HG03139 (cell line): ENCODE measurements around the gene IGF2BP3.
A peak's percentile ranks its signal among the peaks of the same experiment; 100 is the strongest.
"Not testable (repeated sequence)": the region's sequence is repeated elsewhere in the genome, so short reads cannot be mapped to it uniquely, and the experiment has no call there.

Experiments used
- ATAC-seq: cut with Tn5 transposase; IDR thresholded peaks from one replicate; pipeline ENCODE4 v1.9.1; 2021; ENCODE audit not compliant: unreplicated experiment

IGF2BP3 gene

DNA sequence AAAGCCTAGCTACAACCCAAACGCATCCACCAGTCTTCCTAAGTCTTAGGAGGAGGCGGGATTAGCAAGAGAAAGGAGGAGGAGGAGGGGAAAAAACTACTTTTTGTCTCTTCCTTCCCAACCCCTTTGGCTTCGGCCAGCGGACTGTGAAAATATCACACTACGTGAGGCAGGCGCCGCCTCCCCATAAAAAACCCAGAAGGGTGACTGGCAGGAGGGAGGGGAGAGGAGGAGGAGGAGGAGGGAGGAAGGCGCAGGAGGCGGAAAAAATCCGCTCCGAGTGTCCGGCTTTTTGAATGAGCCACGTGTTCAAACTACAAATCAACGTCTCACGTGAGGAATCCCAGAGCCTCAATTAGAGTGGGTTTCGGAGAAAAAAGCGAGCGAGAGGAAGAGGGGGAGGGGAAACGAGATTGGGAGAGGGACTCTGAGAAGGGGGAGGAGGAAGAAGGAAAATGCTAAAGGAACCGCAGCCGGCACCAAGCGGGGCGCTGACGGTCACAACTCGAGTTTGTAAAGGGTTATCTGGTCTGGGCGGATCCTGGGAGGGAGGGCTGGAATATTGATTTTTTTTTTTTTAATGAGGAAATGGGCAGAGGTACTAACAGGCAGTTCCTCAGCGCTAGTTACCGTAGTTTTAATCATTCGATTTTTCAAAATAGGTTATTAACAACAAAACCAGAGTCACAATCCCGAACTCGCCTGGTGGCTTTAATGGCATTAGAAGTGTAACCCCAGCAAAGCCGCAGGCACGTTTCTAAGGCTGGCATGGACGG, at the start of gene IGF2BP3:
Gene IGF2BP3 (minus strand): TSS at position 162 of the 776 bp plus-strand sequence. CDS start 381 bp downstream, outside the sequence.
- ATAC-seq: no peak

DNA sequence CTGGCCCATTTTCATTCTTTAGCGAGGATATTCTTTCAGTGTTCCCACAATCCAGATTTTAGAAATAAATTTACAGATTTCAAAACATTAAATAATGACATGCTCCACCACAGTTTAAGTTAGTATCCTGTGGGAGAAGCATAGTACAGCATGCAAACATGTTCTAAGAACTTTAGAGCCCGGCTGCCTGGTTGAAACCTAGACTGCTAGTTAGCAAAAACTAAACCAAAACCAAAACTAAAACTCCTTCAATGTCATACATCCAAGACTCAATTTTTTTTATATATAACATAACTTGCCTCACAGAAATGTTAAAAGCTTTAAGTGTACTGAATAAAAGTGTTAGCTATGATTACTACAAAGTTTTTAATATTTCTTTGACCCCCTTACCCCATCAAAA, 44.5 kb upstream of the IGF2BP3 start:
- ATAC-seq: no peak

DNA sequence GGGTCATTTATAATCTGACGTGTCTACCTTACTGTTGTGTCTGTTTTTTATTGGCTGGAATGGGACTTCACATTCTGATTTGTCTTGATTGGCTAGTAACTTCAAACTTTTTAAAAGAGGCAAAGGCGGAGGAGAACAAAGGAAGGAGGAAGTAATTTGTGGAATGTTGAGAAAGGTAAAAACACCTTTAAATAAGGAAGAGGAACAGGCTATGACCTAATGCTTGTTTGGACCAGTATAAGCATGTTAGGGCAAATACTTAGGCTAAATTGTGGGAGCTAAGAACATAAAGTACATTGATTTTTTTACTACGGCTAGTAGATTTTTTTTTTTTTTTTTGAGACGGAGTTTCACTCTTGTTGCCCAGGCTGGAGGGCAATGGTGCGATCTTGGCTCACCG, 43.5 kb upstream of the IGF2BP3 start:
- not testable (repeated sequence) for ATAC-seq

DNA sequence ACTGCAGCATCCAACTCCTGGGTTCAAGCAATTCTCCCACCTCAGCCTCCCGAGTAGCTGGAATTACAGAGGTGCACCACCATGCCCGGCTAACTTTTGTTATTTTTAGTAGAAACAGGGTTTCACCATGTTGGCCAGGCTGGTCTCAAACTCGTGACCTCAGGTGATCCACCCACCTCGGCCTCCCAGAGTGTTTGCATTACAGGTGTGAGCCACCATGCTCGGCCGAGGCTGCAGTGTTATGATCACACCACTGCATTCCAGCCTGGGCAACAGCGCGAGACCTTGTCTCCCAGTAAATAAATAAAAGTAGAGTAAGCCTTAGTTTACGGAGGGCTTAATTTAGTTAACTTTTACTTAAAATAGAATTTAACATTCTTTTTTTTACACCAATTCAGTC, 23.7 kb upstream of the IGF2BP3 start:
- ATAC-seq: no peak

DNA sequence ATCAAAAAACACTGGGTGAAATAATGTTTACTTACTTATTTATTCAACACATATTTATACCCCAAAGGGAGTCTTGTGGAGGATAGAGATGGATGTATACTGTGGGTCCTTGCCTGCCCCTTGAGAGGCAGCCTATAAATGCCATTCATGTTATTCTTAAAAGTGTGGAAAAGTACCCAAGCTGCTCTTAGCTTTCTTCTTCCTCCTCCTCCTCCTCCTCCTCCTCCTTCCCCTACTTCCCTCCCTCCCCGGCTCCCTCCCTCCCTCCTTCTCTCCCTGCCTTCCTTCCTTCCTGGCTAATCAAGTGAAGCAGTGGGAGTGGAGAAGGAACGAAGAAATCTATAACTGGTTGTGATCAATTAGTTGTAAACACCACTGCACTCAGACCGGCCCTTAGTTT, 21.2 kb upstream of the IGF2BP3 start:
- ATAC-seq: no peak

DNA sequence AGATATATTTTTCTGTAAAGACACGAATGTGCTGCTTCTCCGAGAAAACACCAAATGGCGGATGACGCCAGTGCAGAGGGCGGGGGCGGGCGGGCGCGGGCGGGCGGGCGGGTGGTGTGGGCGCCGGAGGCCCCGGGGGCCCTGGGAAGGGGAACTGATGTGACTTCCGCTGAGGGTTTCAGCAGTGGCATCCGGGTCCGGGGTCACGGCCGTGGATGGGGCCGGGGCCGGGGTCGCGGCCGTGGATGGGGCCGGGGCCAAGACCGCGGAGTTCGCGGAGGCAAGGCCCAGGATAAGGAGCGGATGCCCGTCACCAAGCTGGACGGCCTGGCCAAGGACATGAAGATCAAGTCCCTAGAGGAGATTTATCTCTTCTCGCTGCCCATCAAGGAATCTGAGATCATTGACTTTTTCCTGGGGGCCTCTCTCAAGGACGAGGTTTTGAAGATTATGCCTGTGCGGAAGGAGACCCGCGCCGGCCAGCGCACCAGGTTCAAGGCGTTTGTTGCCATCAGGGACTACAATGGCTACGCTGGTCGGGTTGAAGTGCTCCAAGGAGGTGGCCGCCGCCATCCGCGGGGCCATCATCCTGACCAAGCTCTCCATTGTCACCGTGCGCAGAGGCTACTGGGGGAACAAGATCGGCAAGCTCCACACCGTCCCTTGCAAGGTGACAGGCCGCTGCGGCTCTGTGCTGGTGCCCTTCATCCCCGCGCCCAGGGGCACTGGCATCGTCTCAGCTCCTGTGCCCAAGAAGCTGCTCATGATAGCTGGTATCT, 20.3 kb upstream of the IGF2BP3 start:
- ATAC-seq: peak; percentile 68

DNA sequence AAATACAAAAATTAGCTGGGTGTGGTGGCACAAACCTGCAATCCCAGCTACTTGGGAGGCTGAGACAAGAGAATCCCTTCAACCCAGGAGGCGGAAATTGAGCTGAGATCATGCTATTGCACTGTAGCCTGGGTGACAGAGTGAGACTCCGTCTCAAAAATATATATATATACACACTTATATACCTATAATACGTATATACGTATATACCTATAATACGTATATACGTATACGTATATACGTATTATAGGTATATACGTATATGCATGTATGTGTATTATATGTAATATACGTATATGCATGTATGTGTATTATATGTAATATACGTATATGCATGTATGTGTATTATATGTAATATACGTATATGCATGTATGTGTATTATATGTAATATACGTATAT, 18.4 kb upstream of the IGF2BP3 start:
- ATAC-seq: not testable (repeated sequence)

DNA sequence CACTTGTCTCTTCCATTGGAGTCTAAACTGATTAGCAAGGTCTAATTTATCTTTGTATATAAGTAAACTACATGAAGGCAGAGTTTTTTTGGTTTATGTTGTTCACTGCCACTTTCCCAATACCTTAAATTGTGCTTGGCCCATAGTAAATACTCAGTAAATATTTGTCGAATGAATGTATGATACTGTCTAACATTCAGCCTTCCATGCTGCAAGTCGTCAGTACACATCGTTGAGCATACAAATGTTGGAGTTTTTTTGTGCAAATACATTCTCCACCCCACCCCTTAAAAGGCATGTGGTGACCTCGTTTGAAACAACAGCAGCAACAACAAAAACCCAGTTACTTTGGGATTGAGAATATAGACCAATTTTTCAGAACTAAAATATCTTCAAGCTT, 17.4 kb upstream of the IGF2BP3 start:
- ATAC-seq: no peak

DNA sequence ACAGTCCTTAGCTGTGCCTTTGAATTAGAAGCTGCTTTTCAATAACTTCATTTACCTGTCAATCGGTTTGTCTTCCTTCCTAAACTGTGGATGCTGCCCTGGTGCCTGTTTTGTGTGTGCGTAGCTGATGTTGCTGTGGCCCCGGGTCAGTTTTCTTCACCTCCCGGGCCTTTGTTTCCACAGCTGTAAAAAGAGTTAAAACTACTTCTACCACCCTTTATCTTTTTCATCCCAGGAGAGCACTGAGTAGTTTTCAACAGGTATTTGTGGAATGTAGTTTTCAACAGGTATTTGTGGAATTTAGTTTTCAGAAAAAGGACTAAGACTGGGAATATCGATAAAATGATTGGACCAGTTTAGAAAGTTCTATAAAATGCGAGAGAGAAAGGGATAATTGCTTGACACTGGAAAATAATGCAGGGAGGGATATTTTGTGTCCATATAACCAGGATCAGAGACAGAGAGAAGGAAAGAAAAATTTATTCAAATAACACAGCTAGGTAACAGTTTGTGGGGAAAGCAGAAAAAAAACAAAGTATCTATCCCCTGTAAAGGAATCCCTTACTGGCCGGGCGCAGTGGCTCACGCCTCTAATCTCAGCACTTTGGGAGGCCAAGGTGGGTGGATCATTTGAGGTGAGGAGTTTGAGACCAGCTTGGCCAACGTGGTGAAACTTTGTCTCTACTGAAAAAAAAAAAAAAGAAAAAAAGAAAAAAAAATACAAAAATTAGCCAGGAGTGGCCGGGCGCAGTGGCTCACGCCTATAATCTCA, 15.9 kb upstream of the IGF2BP3 start:
- ATAC-seq: no peak

DNA sequence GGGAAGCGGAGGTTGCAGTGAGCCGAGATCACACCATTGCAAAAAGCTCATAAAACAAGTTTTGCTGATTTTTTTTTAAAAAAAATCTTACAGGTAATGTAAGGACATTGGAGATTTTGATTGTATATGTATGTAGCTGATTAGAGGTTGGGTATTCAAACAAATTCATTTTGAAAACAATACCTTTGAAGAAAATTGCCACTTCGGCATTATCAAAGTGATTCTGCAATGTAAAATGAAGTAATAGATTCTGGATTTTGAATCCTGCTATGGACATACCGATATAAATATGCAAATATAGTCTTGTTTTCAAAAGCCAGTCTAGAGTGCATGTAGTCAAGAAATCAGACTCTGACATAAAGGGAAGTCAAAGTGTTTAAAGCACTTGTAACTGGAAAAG, 12.4 kb upstream of the IGF2BP3 start:
- ATAC-seq: no peak

DNA sequence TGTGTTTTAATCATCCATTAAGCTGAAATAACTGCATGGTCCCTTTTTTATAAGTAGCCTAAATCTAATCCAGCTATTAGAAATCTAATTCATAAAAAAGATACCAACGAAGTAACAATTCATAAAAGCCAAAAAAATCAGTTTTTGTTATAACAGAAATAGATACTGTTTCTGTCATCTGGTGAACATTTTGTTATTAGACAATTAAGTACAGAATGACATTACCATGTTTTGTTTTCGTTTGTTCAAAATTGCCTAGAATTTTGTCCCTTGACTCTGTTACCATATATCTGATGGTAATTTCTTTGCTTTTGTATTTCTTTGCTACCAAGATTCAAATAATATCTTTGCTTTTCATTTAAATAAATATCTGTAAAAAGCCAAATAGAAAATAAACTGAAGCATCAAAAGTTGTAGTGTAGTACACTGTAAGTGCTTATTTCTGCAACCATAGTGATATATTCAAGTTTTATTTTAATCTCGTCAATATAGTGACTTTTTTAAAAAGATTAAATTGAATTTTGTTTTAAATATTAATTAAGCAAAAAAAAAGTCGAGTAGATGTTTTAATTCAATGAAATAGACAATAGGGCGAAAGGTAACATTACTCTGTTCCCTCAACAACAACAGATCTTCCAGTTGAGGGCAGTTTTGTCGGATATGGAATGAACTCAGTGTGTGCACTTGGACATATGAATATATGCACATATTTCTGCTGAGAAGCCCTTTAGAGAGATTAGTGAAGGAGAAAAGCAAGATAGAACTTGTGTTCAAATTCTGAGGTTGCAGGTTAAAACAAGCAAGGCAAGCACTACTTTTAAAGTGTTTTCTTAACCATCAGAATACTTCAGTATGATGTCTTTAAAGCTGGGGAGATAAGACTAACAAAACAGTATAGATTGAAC, 7.9 kb upstream of the IGF2BP3 start:
- ATAC-seq: no peak

DNA sequence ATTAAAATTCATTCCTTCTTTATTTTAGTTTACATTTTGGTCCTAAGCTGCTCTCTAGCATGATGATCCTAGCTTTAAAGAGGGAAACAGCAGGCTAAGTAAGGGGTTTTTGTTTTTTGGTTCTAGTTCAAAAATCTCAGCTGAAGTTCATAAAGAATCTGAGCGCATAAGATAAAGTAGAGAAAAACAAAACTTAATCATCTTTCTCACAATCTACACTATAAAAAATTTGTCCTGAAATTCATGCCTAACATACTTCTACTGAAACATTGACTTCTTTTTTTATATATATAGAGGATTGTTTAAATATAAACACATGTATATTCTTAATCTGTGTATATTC, 6.8 kb upstream of the IGF2BP3 start:
- ATAC-seq: no peak

DNA sequence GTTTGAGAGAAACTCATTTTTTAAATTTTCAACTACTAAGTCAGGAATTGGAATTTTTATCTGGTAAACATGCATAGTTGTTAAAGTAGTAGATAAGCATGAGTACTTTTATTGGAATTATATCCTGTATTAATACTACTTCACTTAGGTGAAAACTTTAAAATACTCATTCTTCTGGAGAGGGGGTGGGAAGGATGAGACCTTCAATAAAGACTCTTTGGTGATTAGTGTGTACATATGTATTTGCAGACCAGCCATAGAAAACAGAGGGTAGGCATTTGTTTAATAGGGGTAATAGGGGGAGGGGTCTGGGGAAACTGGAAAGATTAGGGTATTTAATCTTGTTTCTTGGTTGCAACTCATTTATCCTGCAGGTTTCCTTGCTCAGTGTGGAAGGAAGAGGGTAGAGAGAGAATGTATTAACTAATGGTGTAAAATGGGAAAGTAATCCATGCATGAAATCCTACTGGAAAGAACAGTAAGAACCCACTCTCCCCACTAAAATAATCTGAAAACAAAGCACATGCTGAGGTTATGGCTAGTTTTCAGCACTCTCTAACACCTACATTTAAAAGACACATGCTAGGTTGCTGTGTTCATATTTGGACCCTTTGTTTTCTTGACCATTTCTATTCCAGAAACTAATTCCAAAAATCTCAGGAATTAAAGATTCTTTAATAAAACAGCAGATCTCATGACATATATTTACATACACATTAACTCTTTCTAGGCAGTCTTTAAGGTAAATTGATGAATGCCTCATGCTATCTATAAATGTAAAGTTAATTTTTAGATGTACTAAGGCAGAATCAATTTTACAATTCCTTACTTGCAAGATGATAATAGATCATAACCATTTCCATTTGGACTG, 6.2 kb upstream of the IGF2BP3 start:
- ATAC-seq: no peak

DNA sequence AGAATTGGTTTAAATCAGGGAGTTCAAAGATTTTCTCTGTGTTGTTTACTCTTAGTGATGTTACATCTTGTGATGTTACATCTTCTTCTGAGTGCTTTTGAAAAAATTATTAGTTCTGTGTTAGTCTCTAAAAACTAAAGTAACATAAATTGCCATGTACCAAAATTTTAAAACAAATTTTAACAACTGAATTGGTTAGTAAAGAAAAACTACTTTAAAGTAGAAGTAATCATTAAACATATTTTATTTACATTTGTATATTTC, 5.2 kb upstream of the IGF2BP3 start:
- no peak for ATAC-seq

DNA sequence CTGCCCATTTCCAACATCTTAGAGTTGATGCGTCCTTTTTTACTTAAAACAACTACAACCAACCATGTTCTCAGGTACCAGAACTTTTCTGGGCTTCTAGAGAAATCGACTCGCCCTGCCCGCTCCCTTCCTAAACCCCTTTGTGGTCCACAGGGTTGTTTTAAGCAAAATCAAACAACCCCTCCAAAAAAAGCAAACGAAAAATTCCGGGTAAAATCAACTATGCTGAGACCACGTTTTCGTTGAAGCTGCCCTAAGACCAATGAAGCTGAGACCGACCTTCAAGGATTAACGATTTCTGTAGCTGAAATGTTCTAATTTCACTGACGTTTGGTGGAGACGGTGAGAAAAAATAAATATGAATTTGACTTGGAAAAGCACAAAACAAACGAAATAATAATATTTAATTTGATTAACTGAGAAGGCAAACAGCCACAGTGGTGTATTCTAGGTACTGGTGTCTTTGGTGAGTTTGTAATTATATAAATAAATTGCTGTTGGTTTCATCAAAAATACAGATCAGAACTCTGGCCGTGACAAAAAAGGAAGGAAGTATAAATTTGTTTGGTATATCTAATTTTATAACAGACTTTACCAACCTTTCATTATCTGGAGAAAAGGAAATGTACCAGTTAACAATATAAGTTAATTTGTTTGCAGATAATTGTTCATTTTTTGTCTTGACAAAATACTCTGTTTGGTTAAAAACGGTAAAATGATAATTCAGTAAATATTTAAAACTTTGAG, 4.7 kb upstream of the IGF2BP3 start:
- ATAC-seq: no peak

DNA sequence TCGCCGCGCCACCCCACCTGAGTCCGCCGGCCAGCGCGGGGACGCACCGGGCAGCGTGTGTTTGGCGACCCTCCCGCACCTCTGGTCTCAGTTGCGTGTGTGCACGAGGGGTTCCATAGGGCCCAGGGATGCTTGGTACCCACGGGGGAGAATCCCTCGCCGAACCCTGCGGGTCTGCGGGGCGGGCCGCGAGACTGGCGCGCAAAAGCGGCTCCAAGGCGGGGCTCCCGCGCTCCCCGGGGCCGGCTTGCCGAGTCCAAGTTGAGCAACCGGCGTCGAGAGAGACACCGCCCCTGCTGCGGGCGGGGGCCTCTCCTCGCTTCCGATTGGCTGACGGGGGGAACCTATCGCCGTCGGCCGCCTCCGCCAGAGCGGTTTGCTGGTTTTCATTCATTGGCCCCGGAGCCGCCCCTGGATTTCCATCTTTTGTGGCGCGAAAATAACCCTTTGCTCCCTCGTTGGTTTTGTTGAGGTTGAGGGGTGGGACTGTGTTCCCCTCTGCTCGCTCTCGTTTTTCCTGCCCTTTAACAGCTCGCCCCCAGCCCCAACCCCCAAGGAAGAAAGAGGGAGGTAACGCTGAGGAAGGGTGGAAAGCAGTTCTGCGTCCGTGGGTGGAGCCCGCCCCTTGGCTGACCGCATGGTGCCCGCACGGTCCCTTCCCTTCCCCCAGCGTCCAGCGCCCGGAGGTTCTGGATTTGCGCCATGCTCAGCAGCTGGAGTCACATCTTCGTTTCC, 4.0 kb upstream of the IGF2BP3 start:
- peak; percentile 59 for ATAC-seq

DNA sequence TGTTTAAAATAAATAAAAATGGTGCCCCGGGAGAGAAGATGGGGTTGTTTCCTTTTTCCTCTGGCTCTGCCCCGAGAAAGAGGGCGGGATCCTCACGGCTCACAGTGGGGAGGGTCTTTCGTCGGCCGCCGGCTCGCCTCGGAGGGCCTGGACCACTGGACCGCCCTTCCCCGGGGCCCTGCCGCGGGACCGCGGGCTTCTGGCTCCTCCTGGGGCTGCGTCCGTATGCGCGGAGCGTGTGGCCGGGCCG, 3.5 kb upstream of the IGF2BP3 start:
- no peak for ATAC-seq

DNA sequence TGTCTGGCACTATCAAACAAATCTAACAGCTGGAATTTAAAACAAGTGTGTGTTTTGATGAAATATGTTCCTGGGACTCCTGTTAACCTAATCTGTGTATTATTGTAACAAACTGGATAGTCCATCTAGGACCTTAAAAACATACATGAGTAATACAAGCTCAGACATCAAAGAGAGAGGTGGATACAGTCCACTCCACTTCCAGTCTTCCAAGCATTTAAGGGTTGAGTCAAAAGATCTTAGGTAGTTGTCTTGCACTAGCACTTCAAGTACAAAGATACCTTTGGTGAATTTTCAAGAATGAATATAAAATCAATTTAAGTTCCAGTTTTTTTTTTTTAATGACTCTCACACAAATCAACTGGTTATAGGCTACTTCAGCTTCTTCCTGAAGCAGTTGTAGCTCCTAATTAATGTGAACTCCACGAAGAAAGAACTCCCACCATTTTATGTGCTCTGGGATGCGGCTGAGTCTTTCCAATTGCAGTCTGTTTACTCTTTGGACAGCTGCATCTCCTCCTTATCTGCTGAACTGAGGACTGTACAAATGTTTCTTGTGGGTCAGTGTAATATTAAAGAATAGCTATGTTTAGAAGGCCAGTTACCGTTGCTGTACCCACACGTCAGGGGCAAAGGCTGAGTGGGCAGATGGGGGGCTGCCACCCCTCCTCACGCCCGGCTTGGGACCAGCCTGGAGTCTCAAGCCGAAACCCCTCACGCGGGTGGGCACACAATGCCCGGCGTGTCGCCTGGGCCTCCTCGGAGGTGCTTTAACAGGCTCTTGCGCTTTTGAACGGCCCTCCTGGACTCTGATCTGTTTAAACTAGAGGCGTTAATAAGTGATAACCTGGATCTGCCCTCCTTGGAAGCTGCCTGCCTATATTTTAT, 2.9 kb upstream of the IGF2BP3 start:
- ATAC-seq: no peak
